Esophagus mucosa (tissue), 1 donor: Measurements from ENCODE around the gene TAS2R3. TPM values are rescaled to one million over a fixed set of nuclear protein-coding genes. Genes with fewer than 3 reads are reported as not detected.

ENCODE experiments used
- ATAC-seq: fragments of 200-7000 bp; cut with Tn5 transposase; one replicate; pipeline ENCODE4 v1.9.1; 2020
- total RNA-seq: library from RNA; stranded (reverse); gene quantifications from one replicate; pipeline ENCODE4 v1.2.4, GENCODE V29; 2023
- donor health status: DM: yes; HTN: yes; CAD: no.

TAS2R3 gene
- total RNA-seq, 1 donor from 2014 or later, result 0.96 TPM

DNA sequence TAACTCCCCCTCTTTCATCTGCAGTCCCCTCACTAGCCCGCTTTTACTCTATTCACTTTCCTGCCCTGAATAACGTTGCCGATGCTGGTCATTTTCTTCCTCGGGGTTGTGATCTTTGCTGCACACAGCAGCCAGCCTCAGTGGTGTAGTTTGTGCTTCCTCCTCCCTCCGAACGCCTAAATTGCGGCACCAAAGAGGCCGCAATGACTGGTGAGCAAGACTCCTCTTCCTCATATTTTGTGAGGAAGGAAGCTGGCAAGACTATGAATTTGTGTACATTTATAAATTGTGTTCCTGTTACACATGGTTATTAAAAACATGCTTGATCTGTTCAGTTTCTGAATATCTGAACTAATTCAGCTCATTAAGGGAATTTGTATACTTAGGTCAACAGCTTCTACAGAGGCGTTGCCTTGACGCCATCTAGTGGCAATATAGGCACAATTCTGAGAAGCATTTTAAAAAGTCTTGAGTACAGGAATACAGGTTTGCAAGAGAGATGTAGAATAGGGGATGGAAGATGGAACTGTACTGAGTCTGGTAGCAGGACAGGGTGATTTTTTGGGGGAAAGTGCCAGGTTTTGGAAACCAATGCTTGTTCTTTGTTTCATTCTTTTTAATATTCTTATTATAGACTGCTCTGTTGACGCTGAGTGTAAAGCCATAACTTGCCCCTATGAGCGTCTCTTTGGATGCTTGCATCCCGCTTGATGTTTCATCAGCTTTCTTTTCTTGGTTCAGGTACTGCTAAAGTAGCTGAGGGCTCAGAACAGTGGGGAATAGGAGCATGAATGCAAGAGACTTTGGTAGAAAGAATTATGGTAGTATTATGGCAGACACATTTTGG lies 22.0 kb downstream of the TAS2R3 start:
- ATAC-seq, result peak; percentile 53

DNA sequence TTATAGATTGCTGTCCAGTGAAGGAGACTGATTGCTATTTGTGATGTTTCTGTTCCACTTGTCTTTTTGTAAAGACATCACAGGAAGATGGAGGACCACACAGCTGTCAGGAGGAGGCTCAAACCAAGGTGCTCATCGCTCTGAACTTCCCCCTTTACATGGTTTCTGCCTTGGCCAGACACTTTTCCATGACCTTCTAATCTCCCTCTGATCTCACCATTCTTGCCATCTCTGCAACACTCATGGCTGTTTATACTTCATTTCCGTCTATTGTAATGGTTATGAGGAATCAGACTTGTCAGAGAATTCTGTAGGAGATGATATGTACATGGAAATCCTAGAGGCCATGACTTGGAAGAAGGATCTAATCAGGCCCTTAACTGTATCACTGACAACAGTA lies 24.4 kb downstream of the TAS2R3 start:
- no peak for ATAC-seq

DNA sequence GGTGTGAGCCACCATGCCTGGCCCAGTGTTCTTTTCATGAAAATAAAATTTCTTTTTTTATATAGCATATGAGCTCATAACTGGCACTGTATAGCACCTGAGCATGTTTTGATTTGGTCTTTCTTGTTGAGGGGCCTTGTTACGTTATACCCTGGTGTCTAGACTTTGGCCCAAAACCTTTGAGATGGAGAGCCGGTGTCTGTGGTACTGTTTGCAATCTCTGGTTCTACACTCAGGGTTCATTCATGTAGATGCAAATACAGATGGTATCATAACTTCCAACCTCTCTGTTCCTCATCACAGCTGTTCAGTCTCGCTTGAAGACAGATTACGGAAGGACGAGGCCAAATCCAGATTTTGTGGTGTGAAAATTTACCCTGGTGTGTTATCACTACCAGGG lies 26.0 kb downstream of the TAS2R3 start, which contains the start of gene TAS2R5:
Gene TAS2R5 (plus strand): TSS at position 301 of the 400 bp plus-strand sequence. CDS start 145 bp downstream, outside the sequence.
- no peak for ATAC-seq

DNA sequence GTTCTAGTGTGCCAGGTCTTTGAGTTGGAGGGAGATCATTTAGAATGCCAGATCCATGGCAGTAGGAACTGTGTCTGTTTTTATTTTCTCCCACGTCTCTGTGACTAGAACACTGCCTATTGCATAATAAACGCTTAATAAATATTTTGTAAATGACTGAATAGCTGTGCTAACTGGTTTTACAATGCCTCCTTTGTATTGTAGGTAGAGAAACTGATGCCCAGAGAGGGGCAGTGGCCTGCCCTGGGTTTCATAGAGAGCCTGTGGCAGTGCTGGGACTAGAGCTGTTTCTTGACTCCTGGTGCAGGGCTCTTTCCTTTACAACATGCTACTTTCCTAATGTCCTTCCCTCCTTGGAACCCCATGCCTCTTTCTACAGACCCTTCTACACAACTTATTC lies 28.6 kb downstream of the TAS2R3 start:
- no peak for ATAC-seq

Other genes with a start within 250 kb of the TAS2R3 start
- gene AGK, start 212.7 kb upstream of the TAS2R3 start, total RNA-seq, result 18.6 TPM
- 6.9 TPM for gene DENND11, start 61.9 kb upstream of the TAS2R3 start, total RNA-seq
- not detected for gene WEE2, start 55.7 kb upstream of the TAS2R3 start, total RNA-seq
- 105 TPM for gene SSBP1, start 25.7 kb upstream of the TAS2R3 start, total RNA-seq
- 0.56 TPM for gene TAS2R4, start 12.6 kb downstream of the TAS2R3 start, total RNA-seq
- gene TAS2R5, start 26.1 kb downstream of the TAS2R3 start, total RNA-seq, result 1.0 TPM
- gene PRSS37, start 77.4 kb downstream of the TAS2R3 start, total RNA-seq, result not detected
- not detected for gene OR9A4, start 152.3 kb downstream of the TAS2R3 start, total RNA-seq
- gene CLEC5A, start 182.9 kb downstream of the TAS2R3 start, total RNA-seq, result 0.20 TPM
- gene TAS2R38, start 209.7 kb downstream of the TAS2R3 start, total RNA-seq, result not detected
- 0.92 TPM for gene MGAM, start 231.8 kb downstream of the TAS2R3 start, total RNA-seq